GF-D8 (cell line): ENCODE measurements around the gene SAT1.
A peak's percentile ranks its signal among the peaks of the same experiment; 100 is the strongest.

ENCODE experiments used
- DNase-seq: peaks from one replicate; lab custom pipeline; 2025; lab: John Stamatoyannopoulos, UW

SAT1 gene

GRCh38 chrX:23776363-23776762 lies 6.6 kb upstream of the SAT1 start:
- no peak for DNase-seq

GRCh38 chrX:23779025-23779424 lies 3.9 kb upstream of the SAT1 start:
- DNase-seq, result no peak

GRCh38 chrX:23782455-23782854 lies 518 bp upstream of the SAT1 start:
- no peak for DNase-seq

- DNase-seq, result no peak
Measured at GRCh38 chrX:23783589-23784469, 856 bp downstream of the SAT1 start.

GRCh38 chrX:23784470-23785331 lies 1.7 kb downstream of the SAT1 start:
- peak; percentile 67 for DNase-seq

GRCh38 chrX:23785580-23785979 lies 2.6 kb downstream of the SAT1 start:
- DNase-seq, result no peak

- no peak for DNase-seq
Measured at GRCh38 chrX:23786268-23786815, 3.4 kb downstream of the SAT1 start.

- no peak for DNase-seq
Measured at GRCh38 chrX:23787745-23788118, 4.8 kb downstream of the SAT1 start.

- no peak for DNase-seq
Measured at GRCh38 chrX:23788521-23788920, 5.5 kb downstream of the SAT1 start.

- no peak for DNase-seq
Measured at GRCh38 chrX:23788946-23789345, 6.0 kb downstream of the SAT1 start.

GRCh38 chrX:23789386-23790154 lies 6.6 kb downstream of the SAT1 start:
- DNase-seq, result no peak

- no peak for DNase-seq
Measured at GRCh38 chrX:23790155-23790497, 7.2 kb downstream of the SAT1 start.

GRCh38 chrX:23792861-23793553 lies 10.0 kb downstream of the SAT1 start:
- DNase-seq, result no peak

GRCh38 chrX:23795221-23795620 lies 12.2 kb downstream of the SAT1 start:
- no peak for DNase-seq

GRCh38 chrX:23797371-23798128 lies 14.6 kb downstream of the SAT1 start:
- DNase-seq, result no peak

GRCh38 chrX:23799469-23800065 lies 16.6 kb downstream of the SAT1 start:
- no peak for DNase-seq

- DNase-seq, result no peak
Measured at GRCh38 chrX:23802431-23802830, 19.5 kb downstream of the SAT1 start.

- DNase-seq, result no peak
Measured at GRCh38 chrX:23803931-23804381, 21.0 kb downstream of the SAT1 start.

- DNase-seq, result no peak
Measured at GRCh38 chrX:23804578-23804977, 21.6 kb downstream of the SAT1 start.

- no peak for DNase-seq
Measured at GRCh38 chrX:23805389-23805788, 22.4 kb downstream of the SAT1 start.
